Fibroblast of gingiva (primary cell): Measurements from ENCODE around the gene KRTAP21-3.
"Not testable (repeated sequence)": the region's sequence is repeated elsewhere in the genome, so short reads cannot be mapped to it uniquely, and the experiment has no call there.

Source experiments
- DNase-seq: peaks from one replicate; pipeline ENCODE4 v3.0.0-alpha.2; 2011; ENCODE audit warnings: low read depth

Gene KRTAP21-3

DNA sequence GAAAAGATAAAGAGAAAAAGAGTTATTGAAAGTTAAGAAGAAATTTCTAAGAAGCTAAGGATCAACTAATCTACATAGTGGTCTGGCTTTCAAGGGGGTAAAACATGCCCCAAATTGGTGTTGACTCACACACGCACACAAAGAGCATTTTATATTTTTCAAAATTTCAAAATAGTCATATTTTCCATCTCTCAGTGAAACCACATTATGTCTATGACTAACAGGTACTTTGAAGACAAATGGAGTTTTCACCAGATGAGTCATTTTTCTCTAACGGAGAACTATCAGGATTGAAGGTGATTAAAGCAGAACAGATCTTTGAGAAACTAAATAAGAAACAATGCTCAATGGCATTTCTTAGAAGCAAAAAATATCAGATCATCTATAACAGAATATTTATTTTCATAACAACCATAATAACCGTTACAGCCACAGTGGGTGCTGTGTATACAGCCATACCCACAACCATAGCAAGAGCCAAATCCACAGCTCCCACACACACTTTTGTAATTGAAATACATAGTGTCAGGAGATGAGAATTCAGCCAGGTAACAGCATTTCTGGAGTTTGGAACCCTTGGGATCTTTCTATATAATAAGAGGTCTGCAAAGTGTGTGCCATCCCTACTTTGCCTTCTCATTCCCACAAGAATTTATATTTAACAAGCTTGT lies at the start of gene KRTAP21-3:
Gene KRTAP21-3 (minus strand): TSS at position 539 of the 671 bp plus-strand sequence. CDS start 18 bp downstream, at position 521.
- DNase-seq: no peak

GRCh38 chr21:30760776-30761175 lies 42.2 kb upstream of the KRTAP21-3 start:
- no peak for DNase-seq

DNA sequence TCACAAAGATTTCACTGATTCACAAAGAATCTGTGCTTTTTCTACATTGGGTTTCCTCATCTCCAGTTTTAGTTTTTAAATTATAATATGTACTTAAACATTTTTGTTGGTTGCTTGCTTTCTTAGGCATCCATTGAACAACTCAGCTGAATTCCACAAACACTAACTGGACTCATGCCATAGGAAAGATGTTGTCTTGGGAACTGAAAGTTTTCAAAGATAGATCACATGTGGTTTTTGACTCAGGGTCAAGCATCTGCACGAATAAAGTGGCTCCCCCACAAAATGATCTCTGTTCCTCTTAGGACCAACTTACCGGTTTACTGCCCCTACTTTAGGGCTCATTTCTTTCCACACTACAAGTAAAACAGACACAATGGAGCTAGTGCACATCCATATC lies 39.7 kb upstream of the KRTAP21-3 start:
- DNase-seq: no peak

DNA sequence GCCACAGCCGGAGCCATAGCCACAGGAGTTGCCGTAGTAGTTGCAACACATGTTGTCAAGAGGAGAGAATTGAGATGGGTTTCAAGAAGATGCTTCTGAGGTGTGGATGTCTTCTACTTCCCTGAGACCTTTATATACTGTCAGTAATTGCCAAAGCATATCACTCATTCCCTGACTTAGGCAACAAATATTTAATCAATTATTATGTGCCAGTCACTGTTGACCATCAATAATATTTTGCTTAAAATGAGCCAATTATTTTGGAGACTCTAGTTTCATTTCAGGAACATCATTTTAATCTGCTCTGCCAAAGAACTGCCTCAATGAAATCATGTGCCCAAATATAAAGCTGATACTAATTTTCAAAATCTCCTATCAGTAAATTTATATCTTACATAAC lies 36.8 kb upstream of the KRTAP21-3 start, which contains the start of gene KRTAP21-1:
Gene KRTAP21-1 (minus strand): TSS at position 101 of the 400 bp plus-strand sequence. CDS start 50 bp downstream, at position 51.
- DNase-seq: not testable (repeated sequence)

DNA sequence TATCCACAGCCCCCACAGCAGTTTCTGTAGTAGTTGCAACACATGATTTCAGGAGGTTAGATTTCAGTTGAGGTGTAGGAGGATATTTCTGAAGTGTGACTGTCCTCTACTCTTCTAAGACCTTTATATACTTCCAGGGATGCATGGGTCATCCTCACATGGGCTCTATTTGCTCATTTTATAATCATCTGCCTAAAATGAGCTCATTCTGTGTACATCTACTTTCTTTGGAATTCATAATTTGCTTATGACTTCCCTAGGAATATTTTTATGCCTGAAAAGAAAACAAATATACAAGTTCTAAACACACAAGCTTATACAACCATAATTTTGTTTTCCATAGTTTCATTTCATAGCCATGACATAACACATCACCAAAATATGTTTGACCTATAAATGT lies 28.6 kb upstream of the KRTAP21-3 start, which contains the start of gene KRTAP21-2:
Gene KRTAP21-2 (minus strand): TSS at position 101 of the 400 bp plus-strand sequence. CDS start 57 bp downstream, at position 44.
- no peak for DNase-seq

- DNase-seq: no peak
Observed at GRCh38 chr21:30740462-30740861, 21.9 kb upstream of the KRTAP21-3 start.

GRCh38 chr21:30733026-30733425 lies 14.4 kb upstream of the KRTAP21-3 start:
- no peak for DNase-seq

- DNase-seq: no peak
Observed at GRCh38 chr21:30726726-30727125, 8.1 kb upstream of the KRTAP21-3 start.

DNA sequence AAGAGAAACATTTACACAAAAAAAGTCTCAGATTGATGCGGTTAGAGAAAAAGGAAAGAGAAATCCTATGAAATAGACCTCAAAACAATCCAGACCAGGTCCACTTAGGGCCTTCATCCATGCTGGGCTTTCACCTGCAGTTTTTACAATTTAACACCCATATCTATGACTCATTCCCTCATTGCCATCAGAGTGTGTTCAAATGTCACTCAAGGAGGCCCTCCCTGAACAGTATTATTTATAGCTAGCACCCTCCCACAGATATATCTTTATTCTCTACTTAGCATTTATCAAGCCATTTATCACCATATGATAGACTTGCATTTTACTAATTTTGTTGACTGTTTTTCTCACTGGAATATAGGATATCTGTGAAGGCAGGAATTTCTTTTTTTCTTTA lies 824 bp upstream of the KRTAP21-3 start:
- DNase-seq: no peak

GRCh38 chr21:30717105-30717504 lies 1.5 kb downstream of the KRTAP21-3 start:
- DNase-seq: no peak

DNA sequence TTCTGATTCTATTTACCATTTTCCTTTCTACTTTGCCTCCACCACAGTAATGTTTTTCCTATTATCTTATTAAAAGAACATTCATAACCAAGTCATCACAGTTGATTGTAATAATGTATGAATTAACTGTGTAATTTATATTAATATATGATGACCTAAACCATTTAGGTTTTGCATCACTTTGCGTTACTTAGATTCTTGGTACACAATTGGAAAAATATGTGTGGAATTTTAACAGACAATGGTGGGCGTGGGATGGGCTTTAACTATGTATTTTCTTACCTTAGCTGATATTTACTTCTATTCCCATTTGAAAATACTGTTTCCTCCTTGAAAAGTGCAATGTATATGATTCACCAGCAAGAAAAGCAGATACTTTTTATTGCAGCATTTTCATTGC lies 3.6 kb downstream of the KRTAP21-3 start:
- DNase-seq: no peak

DNA sequence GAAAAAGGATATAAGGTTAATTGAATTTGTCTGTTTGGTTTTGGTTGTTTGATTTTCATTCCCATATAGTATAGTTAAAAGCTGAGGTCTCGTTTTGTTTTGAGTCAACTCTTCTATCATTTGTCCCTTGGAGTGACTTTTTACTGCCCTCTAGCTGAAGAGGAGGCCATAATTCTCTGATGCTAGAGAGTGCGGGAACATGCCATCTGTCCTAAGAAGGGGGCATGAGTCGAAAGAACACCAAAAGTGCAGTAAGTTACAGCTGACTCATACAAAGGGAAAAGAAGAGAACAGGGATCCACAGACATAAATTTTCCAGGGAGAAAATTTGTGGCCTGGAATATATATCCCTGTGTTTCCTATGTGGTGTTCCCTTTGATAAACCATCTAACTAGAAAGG lies 4.1 kb downstream of the KRTAP21-3 start:
- no peak for DNase-seq

DNA sequence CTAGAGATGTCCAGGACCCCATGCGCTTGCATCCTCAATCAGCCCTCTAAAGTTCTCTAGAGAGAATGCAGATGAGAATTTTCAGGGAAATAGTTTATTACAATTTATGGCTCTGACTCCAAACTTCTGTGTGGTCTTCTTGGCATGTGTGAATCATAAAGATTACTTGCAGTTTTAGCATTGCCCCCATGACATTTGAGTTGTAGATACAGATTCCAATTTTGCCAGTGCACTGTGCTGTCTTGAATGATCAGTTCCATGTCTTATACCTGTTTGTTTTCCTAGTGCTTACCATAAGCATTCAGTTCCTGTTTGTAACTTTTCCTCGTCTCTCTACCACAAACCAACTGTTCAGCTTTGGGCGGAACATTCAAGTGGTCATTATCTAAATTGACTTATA lies 4.8 kb downstream of the KRTAP21-3 start:
- DNase-seq: no peak

- DNase-seq: no peak
Observed at GRCh38 chr21:30710499-30710898, 8.1 kb downstream of the KRTAP21-3 start.

DNA sequence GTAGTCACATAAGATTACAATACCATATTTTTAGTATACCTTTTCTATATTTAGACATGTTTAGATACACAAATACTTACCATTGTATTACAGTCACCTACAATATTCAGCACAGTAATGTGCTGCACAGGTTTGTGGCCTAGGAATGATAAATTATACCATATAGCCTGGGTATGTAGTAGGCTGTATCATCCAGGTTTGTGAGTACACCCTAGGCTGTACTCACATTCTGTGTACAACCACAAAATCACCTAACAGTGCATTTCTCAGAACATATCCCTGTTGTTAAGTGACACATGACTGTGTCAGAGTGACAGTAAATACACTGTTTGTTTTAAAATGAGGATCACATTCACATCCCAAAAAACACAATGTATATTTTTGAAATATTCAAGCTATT lies 11.2 kb downstream of the KRTAP21-3 start:
- DNase-seq: no peak

- no peak for DNase-seq
Observed at GRCh38 chr21:30695956-30696355, 22.6 kb downstream of the KRTAP21-3 start.

- no peak for DNase-seq
Observed at GRCh38 chr21:30689822-30690221, 28.8 kb downstream of the KRTAP21-3 start.

GRCh38 chr21:30684506-30684905 lies 34.1 kb downstream of the KRTAP21-3 start:
- DNase-seq: no peak

GRCh38 chr21:30680586-30680985 lies 38.0 kb downstream of the KRTAP21-3 start:
- DNase-seq: no peak

- no peak for DNase-seq
Observed at GRCh38 chr21:30676737-30677136, 41.8 kb downstream of the KRTAP21-3 start.

DNA sequence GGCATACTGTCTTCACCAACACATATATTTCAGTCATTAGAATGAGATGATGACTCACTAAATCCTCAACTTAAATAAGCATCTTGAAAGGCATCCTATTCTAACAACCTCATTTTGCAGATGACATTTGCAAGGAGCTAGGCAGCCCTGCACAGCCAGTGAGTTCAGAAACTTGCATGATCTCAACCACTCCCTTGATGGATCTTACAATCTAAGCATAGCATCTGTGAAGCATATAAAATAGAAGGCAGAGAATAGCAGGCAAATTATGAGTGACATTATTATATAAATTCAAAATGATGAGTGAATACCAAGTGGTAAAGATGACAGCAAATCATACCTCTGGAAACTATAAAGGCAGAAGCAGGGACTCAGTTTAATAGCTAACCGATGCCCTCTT lies 44.3 kb downstream of the KRTAP21-3 start:
- DNase-seq: no peak

GRCh38 chr21:30672985-30673650 lies 45.5 kb downstream of the KRTAP21-3 start:
- DNase-seq: no peak

DNA sequence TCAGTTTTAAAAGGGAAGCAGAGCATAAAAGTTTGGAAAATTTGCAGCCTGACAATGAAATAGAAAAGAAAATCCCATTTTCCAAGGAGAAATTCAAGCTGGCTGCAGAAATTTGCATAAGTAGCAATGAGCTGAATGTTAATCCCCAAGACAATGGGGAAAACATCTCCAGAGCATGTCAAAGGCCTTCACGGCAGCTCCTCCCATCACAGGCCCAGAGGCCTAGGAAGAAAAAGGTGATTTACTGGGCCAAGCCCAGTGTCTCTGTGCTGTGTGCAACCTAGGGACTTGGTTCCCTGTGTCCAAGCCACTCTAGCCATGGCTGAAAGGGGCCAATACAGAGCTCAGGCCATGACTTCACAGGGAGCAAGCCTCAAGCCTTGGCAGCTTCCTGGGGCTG lies 49.8 kb downstream of the KRTAP21-3 start:
- no peak for DNase-seq
